ES-I3 (cell line): ENCODE measurements around the gene ITPR1.

Experiments
- H3K36me3 ChIP-seq: 2 replicates; pipeline ENCODE4 v1.6.1; 2013; ENCODE audit warnings: mild to moderate bottlenecking, low read length, control low read depth, moderate library complexity; ENCODE audit not compliant: insufficient read depth
- H3K4me1 ChIP-seq: 2 replicates; pipeline ENCODE4 v1.6.1; 2013; ENCODE audit warnings: mild to moderate bottlenecking, control low read depth, low read length; ENCODE audit not compliant: insufficient read depth
- H3K9ac ChIP-seq: 2 replicates; pipeline ENCODE4 v1.6.1; 2013; ENCODE audit warnings: low read depth, mild to moderate bottlenecking, low read length, moderate library complexity
- H3K9me3 ChIP-seq: 2 replicates; pipeline ENCODE4 v1.6.1; 2013; ENCODE audit warnings: mild to moderate bottlenecking, low read length, moderate library complexity; ENCODE audit not compliant: control insufficient read depth, insufficient read depth

Gene ITPR1

DNA sequence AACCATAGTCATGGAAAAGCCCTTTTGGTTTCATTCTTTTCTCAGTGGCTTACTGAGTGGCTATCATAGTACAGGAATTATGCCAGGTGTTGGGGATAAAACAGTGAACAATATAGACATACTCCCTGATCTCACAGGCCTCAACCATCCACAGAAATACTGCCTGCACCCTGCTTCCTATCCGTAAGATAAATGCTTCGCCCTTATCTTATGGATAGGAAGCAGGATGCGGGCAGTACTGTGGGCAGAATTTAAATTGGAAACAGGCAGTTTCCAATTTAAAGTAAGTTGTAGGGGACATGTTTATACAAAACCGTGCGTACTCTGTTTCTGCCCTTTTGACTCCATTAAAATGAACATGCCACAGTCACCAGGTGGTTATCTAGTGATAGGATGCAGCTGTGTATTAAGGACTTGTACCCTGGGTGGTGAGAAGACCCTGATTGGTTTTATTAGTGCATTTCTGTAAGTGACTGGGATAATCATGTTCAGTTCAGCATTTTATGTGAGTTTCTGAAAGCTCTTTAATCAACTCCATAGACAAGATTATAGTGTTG is 344.3 kb downstream of the ITPR1 start:
- Histone ChIP-seq H3K4me1 (peaks cover 15% of the 10 kb centered on the region), H3K9ac (no peak overlapping the region), H3K9me3 (no peaks in the 10 kb centered on the region), H3K36me3 (no peaks in the 10 kb centered on the region)

DNA sequence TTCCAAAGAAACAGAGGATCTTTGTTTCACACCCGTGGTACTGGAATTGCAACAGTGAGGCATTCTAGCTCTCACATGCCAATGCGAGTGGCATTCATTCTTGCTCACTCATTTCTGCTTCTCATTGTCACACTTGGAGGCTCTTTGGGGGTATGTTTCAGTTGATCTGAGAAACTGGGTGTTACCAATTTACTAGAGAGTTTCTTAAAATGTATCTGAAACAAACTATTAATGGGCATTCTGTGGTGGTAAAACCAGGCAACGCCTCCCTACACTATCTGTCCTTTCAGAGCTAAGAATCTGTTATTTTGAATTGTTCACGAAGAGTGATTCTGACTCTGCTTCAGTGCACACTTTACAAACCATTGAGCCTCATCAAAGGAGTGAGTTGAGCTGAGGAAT is 345.5 kb downstream of the ITPR1 start:
- no peaks in the 10 kb centered on the region for H3K9me3 ChIP-seq
- H3K36me3 ChIP-seq = no peaks in the 10 kb centered on the region
- H3K4me1 ChIP-seq = peaks cover 15% of the 10 kb centered on the region
- H3K9ac ChIP-seq = no peak overlapping the region

DNA sequence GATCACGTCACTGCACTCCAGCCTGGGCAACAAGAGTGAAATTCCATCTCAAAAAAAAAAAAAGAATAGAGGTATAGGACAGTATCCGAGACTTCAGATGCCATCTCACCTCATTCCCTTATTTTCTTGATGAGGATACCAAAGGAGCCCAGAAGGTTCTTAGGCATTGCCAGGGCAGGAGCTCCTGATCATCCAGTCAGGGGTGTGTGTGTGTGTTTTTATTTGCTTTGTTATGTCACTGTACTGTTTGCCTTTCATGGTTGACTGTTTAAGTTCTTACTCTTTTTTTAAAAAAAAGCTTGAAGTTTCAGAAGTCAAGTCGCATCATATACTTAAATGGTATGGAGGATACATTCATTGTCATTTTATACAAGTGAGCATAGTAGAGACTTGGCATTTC is 346.1 kb downstream of the ITPR1 start:
- Histone ChIP-seq H3K9me3 (no peaks in the 10 kb centered on the region), H3K9ac (no peak overlapping the region), H3K4me1 (peaks cover 15% of the 10 kb centered on the region), H3K36me3 (no peaks in the 10 kb centered on the region)

DNA sequence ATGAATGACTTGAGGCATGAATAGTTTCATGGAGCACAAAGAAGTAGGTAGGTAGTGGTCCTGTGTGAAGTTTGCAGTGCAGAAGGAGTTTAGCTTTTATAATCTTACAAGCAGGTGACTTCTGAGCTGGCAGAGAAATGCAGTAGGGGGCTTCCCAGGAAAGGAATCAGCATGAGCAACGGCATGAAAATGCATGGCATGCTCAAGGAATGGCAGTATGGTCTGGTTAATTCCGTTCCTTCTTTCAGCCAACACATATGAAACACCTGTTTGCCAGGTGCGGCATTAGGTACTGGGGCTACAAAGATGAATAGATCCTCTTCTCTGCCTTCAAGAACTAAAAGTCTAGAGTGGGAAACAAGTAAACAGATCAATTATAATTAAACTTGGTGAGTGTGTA is 348.1 kb downstream of the ITPR1 start:
- H3K9me3 ChIP-seq = no peaks in the 10 kb centered on the region
- peaks cover 15% of the 10 kb centered on the region for H3K4me1 ChIP-seq
- H3K36me3 ChIP-seq = no peaks in the 10 kb centered on the region
- no peak overlapping the region for H3K9ac ChIP-seq

DNA sequence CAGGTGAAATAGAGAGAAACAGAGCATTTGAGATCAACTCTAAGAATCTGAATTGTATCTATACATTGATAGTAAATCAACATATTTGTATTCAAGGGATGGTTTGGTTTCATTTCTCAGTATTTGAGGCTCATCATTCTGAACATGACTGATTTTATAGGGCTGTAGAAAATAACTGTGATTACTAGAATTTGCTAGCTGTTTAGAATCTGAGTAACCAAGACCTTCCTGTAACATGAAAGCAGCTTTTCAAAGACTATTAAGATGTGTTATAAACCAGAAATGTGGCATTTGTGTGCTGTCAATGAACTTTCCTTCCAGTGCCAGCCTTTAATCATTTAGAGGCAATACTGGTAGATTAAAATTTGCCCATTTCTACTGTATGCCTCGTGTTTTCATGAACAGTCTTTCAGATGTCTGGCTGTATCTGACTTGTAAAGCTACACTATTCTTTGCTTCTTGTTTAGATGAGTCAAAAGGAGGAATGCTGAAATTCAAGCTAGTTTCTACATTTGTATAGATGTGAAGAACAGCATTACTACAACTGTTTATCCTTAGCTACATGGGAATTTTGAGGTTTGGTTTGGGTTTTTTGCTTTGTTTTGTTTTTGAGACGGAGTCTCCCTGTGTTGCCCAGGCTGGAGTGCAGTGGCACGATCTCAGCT is 348.8 kb downstream of the ITPR1 start:
- H3K9me3 ChIP-seq = no peaks in the 10 kb centered on the region
- H3K36me3 ChIP-seq = no peaks in the 10 kb centered on the region
- H3K4me1 ChIP-seq = peaks cover 15% of the 10 kb centered on the region
- H3K9ac ChIP-seq = no peak overlapping the region

DNA sequence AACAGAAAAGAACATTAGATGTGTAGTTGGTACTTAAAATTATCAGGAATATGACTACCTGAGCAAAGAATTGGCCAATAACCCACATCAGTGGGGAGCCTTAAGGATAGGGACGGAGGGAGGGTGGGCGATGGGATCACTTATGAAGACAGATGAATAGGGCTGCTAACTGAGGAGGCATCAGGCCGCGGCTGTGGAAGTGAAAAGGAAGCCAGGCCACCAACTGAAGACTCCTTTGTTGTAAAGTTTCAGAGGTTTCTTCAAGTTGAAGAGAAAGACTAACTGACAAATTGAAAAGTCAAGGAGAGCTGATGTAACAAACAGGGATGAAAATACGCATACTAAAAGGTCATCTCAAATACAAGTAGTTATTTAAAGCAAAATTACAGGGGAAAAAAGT is 350.5 kb downstream of the ITPR1 start:
- Histone ChIP-seq H3K9me3 (no peaks in the 10 kb centered on the region), H3K4me1 (peaks cover 21% of the 10 kb centered on the region), H3K36me3 (no peaks in the 10 kb centered on the region), H3K9ac (no peak overlapping the region)

DNA sequence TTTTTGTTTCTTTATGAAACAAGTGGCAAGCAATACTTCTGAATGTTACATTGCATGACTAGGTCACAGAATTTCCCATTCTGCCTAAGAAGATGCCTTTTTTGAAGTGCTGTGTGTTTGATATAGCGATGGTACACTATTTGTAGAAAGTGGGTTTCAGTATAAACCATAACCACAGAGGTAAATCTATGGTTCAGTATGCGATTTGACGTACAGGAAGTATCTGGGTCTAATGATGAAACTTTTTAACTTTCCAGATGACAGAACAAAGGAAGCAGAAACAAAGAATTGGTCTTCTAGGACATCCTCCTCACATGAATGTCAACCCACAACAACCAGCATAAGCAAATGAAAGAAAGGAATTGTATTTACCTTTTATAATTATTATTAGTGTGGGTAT is 352.7 kb downstream of the ITPR1 start:
- H3K9me3 ChIP-seq = no peaks in the 10 kb centered on the region
- no peak overlapping the region for H3K9ac ChIP-seq
- H3K36me3 ChIP-seq = no peaks in the 10 kb centered on the region
- peaks cover 19% of the 10 kb centered on the region for H3K4me1 ChIP-seq

DNA sequence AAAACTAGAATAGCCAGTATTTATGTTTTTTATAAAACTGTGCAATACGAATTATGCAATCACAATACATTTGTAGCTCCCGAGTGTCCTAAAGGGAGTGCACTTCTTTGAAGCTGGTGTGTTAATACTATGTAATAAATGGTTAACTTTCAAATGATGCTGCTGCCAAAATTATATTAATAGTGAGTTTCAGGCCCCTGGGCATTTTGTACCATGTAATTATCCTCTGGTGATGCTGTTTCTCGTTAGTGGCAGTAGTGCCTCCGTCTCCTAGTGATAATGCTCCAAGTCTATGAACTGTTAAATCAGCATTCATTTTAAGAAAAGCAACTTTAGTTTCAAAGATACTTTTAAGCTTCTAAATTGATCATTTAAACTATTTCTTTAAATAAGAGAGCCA is 353.4 kb downstream of the ITPR1 start:
- Histone ChIP-seq H3K4me1 (peaks cover 13% of the 10 kb centered on the region), H3K9ac (no peak overlapping the region), H3K36me3 (no peaks in the 10 kb centered on the region), H3K9me3 (no peaks in the 10 kb centered on the region)

DNA sequence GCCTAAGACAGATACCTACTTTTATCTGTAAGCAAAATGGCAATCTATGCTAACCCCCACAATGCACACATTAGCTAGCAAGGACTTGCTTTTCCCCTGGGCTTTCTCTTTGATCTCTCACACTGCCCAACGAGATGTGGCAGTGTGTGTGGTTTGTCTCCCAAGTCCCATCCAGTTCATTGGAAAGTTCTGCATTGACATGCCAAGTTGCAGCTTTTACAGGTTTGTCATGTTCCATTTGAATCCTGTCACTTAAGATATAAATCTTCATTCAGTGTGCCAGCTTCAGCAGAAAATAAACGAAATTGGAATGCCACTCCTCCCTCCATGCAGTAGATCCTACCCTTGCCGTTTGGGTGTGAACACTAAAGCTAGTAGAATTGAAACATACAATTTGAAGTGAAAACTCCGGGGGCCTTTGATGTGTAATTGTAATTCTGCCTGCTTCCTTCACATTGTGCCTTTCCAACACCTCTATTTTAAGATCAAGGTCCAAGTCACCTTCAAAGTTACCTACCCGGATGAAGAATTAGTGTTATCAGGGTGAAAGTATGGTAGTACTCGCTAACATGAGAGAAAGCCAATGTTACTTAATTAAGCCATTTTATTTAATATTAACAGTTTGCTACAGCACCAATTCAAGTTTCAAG is 355.2 kb downstream of the ITPR1 start:
- no peaks in the 10 kb centered on the region for H3K36me3 ChIP-seq
- H3K4me1 ChIP-seq = peaks cover 6% of the 10 kb centered on the region; the same call in 1 of the 2 replicates
- no peaks in the 10 kb centered on the region for H3K9me3 ChIP-seq
- H3K9ac ChIP-seq = no peak overlapping the region

DNA sequence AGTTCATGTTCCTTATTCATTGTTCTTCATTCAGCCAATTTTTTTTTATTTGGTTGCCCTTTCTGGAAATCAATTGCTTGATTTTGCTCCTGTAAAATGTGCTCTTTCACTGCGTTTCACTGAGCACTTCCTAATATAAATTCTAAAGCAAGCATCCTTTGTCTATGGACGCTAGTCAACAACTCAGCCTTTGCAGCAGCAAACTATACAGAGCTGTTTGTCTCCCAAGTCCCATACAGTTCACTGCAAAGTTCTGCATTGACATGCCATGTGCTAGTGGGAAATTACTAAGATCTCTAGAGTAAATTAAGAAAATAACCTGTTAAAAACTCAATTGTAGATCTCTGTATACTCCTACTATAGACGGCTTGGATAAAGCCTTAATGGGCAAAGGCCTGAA is 356.0 kb downstream of the ITPR1 start:
- Histone ChIP-seq H3K9ac (no peak overlapping the region), H3K36me3 (no peaks in the 10 kb centered on the region), H3K4me1 (peaks cover 6% of the 10 kb centered on the region; the same call in 1 of the 2 replicates), H3K9me3 (no peaks in the 10 kb centered on the region)

DNA sequence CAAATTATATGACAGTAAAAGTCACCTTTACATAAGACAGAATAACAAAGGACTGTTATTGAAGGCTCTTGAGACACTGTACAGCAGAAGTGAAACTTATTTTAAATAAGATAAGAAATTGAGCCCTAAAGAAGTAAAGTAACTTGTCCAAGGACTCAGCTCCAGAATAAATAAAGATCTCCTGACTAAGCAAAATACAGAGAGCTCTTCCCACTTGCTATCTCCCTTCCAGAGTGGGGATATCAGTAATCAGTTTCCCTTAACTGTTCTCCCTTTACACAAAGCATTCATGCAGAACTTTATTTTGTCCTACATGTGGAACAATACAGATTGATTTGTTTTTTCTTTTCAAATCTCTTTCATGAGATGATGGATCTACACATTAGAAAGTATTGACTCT is 356.6 kb downstream of the ITPR1 start:
- Histone ChIP-seq H3K9me3 (no peaks in the 10 kb centered on the region), H3K36me3 (no peaks in the 10 kb centered on the region), H3K9ac (no peak overlapping the region), H3K4me1 (peaks cover 6% of the 10 kb centered on the region; the same call in 1 of the 2 replicates)

DNA sequence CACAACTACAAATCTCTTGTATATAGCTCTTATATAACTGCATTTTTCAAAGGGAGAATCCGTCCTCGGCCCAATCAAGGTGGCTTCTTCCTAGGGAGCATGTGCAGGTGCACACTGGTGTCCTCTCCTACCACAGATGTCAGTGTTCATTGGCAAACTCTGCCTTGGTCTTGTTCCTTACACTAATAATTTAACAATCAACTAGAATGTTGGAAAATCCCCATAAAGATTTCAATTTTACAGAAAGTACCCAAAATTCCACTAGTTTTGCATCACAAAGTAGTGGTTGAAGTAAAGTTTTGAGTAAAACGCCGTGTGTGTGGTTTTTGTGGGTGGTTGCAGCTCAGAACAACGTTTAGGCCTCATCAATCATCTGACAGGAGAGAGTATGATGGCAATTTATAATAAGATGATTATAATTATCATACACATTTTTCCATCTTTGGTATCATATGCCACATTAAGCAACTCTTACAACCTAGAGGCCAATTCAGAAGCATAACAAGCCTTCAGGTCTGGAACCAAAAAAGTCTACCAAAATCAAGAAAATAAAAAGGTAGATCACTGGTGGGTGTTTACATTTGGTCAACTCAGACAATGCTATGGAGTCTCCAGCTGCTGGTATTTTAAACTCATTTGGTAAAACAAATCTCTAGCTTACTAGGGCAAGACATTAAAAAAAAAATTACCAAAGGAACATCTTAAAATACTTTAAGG is 357.2 kb downstream of the ITPR1 start:
- Histone ChIP-seq H3K9ac (no peak overlapping the region), H3K4me1 (peaks cover 6% of the 10 kb centered on the region; the same call in 1 of the 2 replicates), H3K9me3 (no peaks in the 10 kb centered on the region), H3K36me3 (no peaks in the 10 kb centered on the region)

DNA sequence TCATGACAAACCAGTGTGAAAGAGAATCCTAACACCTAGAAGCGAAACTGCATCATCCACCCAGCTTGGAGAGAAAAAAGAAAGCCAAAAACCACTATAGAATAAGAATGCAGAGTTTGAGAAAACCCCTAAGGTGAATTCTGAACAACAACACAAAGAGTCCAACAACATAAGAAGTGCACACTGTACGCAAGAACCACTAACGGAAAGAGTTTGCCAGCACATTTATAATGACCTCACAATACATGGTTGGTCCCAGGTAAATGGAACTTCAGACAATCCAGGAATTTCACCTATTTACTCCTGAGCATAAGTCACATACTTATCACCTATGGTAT is 357.7 kb downstream of the ITPR1 start:
- H3K9me3 ChIP-seq = no peaks in the 10 kb centered on the region
- peaks cover 6% of the 10 kb centered on the region; the same call in 1 of the 2 replicates for H3K4me1 ChIP-seq
- H3K9ac ChIP-seq = no peak overlapping the region
- H3K36me3 ChIP-seq = no peaks in the 10 kb centered on the region

DNA sequence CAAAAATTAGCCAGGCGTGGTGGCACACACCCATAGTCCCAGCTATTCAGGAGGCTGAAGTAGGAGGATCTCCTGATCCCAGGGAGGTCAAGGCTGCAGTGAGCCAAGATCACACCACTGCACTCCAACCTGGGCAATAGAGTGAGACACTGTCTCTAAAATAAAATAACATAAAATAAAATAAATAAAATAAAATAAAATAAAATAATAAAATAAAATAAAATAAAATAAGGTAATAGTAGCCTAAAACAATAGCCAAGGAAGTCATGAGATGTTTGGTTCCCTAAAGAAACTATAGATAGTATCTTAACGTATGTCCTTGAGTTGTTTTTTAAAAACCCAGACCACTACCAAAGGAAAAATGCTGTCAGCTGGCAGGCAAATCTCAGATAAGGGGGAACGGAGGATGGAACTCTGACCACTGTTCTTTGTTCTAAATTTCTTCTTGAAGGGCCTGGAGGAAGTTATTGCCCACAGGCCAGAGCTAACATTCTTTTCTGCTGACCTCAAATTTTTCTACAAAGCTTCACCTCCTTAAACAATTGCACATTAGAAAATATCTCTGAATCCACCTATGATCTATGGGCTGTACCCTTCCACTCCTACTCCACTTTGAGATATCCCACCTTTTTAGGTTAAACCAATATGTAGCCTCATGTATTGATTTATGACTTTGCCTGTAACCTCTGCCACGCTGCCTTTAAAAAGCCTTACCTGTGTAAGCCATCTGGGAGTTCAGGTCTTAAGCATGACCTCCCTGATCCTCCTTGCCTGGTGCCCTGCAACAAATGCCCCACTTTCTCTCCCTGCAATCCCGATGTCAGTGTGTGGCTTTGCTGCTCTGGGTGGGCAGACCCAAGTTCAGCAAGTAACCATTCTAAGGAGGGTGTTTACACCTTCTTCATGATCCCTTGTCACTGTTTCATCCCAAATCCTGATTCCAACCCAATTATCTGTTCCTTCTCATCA is 359.9 kb downstream of the ITPR1 start:
- Histone ChIP-seq H3K4me1 (0 out of 2 replicates have a peak, but pooled peaks cover 2% of the 10 kb centered on the region), H3K36me3 (no peaks in the 10 kb centered on the region), H3K9me3 (no peaks in the 10 kb centered on the region), H3K9ac (no peak overlapping the region)
